ENCODE measurements around the gene BORCS6. TPM values are rescaled to one million over a fixed set of nuclear protein-coding genes. Genes with fewer than 3 reads are reported as not detected.

The BORCS6 gene
- total and polyA plus RNA-seq, 2 experiments from 2014 or later, result 1.8 to 7.1 TPM

GRCh38 chr17:8210761-8211458 lies 20.9 kb upstream of the BORCS6 start (continued):
- no peak for TF ChIP-seq ZNF462 (CRISPR knock-in tag; IDR thresholded peaks at IDR 0.05)
- TF ChIP-seq ZNF114 (CRISPR knock-in tag; IDR thresholded peaks at IDR 0.05), result no peak
- TF ChIP-seq, protein P1, sequence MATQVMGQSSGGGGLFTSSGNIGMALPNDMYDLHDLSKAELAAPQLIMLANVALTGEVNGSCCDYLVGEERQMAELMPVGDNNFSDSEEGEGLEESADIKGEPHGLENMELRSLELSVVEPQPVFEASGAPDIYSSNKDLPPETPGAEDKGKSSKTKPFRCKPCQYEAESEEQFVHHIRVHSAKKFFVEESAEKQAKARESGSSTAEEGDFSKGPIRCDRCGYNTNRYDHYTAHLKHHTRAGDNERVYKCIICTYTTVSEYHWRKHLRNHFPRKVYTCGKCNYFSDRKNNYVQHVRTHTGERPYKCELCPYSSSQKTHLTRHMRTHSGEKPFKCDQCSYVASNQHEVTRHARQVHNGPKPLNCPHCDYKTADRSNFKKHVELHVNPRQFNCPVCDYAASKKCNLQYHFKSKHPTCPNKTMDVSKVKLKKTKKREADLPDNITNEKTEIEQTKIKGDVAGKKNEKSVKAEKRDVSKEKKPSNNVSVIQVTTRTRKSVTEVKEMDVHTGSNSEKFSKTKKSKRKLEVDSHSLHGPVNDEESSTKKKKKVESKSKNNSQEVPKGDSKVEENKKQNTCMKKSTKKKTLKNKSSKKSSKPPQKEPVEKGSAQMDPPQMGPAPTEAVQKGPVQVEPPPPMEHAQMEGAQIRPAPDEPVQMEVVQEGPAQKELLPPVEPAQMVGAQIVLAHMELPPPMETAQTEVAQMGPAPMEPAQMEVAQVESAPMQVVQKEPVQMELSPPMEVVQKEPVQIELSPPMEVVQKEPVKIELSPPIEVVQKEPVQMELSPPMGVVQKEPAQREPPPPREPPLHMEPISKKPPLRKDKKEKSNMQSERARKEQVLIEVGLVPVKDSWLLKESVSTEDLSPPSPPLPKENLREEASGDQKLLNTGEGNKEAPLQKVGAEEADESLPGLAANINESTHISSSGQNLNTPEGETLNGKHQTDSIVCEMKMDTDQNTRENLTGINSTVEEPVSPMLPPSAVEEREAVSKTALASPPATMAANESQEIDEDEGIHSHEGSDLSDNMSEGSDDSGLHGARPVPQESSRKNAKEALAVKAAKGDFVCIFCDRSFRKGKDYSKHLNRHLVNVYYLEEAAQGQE (IDR thresholded peaks at IDR 0.05; ENCODE audit: unreplicated experiment), result no peak
- TF ChIP-seq NANOG (IDR thresholded peaks at IDR 0.05; ENCODE audit: borderline replicate concordance), result no peak
- TF ChIP-seq ZNF331 (CRISPR knock-in tag; IDR thresholded peaks at IDR 0.05; ENCODE audit: low read depth), result no peak
- no peak for TF ChIP-seq CREB1 (CRISPR knock-in tag; IDR thresholded peaks at IDR 0.05; ENCODE audit: low read depth)

All from GM23338 (cell line).